HG02981 (cell line): ENCODE results near the gene RRAS.
A peak's percentile ranks its signal among the peaks of the same experiment; 100 is the strongest.

Experiments
- ATAC-seq: cut with Tn5 transposase; IDR thresholded peaks from one replicate; pipeline ENCODE4 v1.9.1; 2021; ENCODE audit warnings: mild to moderate bottlenecking, moderate library complexity; ENCODE audit not compliant: unreplicated experiment

Gene RRAS

GRCh38 chr19:49655570-49656455 is 15.9 kb upstream of the RRAS start:
- ATAC-seq: no peak

DNA sequence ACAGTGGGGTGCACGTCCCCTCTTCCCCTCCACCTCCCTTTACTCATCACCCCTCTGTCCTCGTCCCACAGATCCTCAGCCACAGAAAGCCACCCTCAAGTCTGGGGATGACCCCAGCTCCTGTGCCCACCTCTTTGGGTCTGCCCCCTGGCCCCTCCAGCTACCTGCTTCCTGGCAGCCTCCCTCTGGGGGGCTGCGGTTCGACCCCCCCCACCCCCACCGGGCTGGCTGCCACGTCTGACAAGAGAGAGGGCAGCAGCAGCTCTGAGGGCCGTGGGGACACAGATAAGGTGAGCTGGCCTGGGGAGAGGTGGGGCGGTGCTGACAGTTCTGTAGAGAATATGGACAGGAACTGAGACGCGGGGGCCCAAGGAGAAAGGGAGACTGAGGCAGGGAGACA is 14.6 kb upstream of the RRAS start:
- no peak for ATAC-seq

DNA sequence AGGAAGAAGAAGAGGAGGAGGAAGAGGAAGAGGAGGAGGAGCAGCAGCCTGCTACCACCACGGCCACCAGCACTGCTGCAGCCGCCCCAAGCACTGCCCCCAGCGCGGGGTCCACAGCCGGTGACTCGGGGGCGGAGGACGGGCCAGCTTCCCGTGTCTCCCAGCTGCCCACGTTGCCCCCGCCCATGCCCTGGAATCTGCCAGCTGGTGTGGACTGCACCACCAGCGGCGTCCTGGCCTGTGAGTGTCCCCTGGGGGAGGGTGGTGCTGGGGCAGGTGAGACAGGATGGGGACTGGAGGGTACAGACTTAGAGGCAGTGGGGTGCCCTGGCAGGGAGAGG is 13.5 kb upstream of the RRAS start:
- no peak for ATAC-seq

DNA sequence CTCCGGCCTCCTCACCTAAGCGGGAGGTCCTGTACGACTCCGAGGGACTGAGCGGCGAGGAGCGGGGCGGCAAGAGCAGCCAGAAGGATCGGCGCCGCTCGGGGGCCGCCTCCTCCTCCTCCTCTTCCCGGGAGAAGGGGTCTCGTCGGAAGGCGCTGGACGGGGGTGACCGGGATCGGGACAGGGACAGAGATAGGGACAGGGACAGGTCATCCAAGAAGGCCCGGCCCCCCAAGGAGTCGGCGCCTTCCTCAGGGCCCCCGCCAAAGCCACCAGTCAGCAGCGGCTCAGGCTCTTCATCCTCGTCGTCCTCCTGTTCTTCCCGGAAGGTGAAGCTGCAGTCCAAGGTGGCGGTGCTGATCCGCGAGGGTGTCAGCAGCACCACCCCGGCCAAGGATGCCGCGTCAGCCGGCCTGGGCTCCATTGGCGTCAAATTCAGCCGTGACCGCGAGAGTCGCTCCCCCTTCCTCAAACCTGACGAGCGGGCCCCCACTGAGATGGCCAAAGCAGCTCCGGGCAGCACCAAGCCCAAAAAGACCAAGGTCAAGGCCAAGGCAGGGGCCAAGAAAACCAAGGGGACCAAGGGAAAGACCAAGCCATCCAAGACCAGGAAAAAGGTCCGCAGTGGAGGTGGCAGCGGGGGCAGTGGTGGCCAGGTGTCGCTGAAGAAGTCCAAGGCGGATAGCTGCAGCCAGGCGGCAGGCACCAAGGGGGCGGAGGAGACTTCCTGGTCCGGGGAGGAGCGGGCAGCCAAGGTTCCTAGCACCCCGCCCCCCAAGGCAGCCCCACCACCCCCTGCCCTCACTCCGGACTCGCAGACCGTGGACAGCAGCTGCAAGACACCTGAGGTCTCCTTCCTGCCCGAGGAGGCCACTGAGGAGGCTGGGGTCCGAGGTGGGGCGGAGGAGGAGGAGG is 12.9 kb upstream of the RRAS start:
- ATAC-seq: no peak

- ATAC-seq: no peak
Observed at GRCh38 chr19:49651820-49652550, 12.0 kb upstream of the RRAS start.

DNA sequence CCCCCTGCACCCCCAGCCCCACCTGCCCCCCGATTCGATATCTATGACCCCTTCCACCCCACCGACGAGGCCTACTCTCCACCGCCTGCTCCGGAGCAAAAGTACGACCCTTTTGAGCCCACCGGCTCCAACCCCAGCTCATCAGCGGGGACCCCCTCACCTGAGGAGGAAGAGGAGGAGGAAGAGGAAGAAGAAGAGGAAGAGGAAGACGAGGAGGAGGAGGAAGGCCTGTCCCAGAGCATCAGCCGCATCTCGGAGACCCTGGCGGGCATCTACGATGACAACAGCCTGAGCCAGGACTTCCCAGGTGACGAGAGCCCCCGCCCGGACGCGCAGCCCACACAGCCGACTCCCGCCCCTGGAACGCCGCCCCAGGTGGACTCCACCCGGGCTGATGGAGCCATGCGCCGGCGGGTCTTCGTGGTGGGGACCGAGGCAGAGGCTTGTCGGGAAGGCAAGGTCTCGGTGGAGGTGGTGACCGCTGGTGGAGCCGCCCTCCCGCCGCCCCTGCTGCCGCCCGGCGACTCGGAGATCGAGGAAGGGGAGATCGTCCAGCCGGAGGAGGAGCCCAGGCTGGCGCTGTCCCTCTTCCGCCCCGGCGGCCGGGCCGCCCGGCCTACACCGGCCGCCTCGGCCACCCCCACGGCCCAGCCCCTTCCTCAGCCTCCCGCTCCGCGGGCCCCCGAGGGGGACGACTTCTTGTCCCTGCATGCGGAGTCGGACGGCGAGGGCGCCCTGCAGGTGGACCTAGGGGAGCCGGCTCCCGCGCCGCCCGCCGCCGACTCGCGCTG is 11.3 kb upstream of the RRAS start:
- no peak for ATAC-seq

DNA sequence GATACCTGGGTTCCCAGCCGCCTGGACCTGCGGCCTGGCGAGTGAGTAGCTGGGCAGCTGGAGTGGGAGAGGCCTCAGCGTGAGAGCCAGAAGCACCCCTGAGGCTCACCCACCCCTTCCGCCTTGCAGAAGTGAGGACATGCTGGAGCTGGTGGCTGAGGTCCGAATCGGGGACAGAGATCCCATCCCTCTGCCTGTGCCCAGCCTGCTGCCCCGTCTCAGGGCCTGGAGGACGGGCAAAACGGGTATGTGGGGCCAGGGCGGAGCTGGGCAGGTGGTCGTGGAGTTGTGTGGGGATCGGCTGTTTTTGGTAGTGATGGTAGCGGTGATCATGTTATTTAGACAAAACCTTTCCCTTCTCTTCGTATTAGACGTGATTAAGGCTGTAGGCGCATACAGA is 6.6 kb upstream of the RRAS start:
- ATAC-seq: no peak

DNA sequence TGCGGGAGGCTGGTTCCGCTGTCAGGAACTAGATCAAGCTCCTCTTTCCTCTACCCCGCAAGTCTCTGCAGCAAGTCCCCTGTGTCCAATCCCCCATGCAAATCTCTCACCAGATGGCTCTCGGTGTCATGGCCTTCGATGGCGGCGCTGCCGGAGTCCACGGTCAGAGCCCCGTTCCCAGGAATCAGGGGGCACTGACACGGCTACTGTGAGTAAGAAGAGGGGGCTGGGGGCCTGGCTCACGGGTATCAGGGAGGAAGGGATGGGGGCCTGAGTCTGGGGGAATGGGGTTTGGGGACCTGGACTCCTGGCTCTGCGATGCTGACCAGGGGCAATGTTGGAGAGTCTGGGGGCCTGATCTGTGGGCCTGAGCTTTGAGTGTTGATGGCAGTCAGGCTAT is 6.1 kb upstream of the RRAS start:
- ATAC-seq: no peak

DNA sequence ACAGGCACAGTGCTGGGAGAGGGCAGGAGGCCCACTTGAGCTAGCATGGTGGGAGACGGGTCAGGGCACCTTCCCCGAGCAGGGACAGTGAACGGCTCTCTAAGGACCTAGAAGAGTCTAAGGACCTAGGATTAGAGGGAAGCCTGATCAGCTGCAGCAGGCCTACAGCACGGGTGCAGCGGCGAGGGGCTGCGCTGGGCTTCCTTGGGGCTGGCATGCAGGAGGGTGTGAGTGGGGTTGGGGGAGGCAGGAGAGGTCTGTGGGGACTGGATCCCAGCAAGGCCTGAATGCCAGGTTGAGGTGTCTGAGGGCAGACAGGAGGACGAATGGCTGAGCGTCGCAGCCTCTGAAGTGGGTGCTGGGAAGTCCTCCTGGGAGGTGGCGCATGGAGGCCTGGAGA is 5.6 kb upstream of the RRAS start:
- ATAC-seq: no peak

DNA sequence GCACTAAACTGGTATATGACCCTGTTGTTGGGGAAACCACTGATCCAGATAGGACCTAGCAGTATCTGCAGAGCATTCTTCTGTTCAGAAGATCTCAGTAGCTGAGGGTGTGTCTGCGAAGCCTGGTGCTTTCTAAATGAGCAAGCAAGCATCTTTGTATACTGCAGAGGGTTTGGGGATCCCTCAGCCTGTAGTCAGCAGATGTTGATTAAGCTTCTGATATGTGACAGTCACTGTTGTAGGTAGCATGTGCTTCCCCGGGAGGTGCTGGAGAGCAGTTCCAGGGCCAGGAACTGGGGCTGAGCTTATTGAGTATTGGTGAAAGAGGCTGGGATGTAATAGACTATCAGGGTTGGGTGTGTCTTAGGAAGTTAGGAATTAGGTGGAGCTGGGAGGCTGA is 3.5 kb upstream of the RRAS start:
- ATAC-seq: no peak

DNA sequence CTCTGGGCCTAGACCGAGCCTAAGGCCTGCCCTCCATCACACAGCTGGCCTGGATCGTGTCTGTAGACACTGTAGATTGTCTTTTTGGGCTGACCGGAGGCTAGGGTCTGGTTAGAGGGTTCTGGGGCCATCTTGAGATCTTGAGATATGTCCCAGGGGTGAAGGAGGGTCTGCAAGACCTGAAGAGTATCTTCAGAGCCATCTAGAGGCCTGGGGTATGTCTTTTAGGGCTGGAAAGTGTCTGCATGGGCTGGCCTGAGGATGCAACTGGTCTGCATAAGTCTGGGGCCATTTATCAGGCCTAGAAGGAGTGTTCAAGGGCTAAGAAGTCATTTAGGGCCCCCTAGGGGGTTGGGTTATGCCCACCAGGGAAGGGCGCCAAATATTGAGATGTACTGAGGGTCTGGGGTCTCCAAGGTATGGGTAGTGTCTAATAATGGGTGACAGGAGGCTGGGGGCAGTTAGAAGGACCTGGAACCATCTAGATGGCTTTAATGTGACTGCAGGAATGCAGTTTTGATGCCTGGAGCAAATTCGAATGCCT is 2.6 kb upstream of the RRAS start:
- no peak for ATAC-seq

GRCh38 chr19:49641688-49642491 is 1.9 kb upstream of the RRAS start, which contains the start of gene SCAF1:
SCAF1 (plus strand) TSS chr19:49642209; CDS start chr19:49645027, 2,818 bp downstream.
- peak; percentile 48 for ATAC-seq

GRCh38 chr19:49639401-49640112 is 386 bp downstream of the RRAS start:
- ATAC-seq: no peak

DNA sequence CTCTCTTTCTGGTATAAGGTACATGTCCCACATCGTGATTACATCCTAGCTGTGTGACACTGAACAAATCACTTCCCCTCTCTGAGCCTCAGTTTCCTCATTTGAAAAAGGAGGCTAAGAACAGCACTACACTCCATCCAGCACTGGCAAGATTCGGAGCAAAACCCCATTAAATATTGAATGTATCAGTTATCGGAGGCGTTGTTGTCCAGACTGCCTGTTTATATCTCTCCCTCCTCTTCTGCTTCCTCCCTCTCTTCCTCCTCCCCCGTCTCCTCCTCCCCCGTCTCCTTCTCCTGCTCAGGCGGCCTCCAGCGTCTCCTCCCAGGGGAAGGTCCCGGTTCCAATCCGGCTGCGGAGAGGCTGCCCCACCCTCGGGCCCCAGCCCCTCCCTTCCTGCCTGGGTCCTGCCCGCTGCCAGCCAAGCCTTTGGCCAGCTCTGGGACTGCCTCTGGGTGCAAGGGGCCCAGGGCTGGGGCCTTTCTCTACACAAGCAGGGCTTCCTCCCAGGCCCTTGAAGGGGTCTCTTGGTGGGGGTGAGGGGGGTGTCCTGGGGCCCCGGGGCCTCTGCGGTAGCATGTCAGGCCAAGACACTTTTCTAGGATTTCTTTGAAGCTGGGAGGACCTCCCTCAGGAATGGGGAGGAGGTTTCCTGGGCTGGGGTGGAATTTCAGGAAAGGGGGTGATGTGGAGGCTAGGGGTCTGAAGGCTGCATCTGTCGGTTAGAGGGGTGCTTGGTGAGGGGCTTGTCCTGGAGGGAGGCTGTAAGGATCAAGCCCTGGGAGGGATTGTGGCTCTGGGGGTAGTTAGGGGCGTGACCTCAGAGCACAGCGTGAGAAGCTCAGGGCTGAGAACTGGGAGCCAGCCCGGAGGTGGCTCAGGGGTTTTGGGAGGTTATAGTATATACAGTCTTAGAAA is 1.9 kb downstream of the RRAS start:
- no peak for ATAC-seq

GRCh38 chr19:49636233-49636932 is 3.6 kb downstream of the RRAS start:
- no peak for ATAC-seq

DNA sequence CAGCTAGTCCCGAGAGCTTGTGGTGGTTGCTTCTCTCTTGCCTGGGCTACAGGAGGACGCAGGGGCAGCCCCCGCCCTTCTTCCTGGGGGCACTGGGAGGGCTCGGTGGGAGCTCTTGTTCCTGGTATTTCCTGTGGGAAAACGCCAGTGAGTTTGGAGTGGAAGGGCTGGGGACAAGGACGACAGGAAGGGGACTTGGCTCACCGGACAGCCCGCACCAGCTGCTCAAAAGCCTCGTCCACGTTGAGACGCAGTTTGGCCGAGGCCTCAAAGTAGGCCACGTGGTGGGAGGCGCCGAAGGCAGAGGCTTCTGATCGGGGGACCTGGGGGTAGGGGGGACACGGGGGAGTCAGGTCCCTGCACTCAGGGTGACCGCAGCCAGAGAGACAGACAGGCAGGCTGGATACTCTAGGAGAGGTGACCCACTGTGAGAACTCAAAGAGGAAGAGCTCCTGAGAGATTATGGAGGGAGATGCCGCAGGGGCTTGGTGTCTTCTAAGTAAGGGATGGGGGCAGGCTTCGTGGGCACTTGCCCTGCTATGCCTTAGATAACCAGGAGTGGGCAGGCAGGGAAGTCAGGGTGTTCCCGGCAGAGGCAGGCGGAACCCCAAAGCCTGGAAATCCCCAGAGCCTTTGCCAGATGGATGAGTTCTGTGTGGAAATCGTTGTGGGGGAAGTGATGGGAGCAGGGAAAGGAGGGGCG is 4.3 kb downstream of the RRAS start:
- ATAC-seq: no peak
